Activated T-helper 17 cell treated with anti-CD3 and anti-CD28 coated beads, Interleukin-2, amount 50 U/mL, for 72 hours (primary cell): Measurements from ENCODE around the gene STRA8. TPM values are rescaled to one million over a fixed set of nuclear protein-coding genes. Genes with fewer than 3 reads are reported as not detected.

ENCODE experiments used
- ATAC-seq: fragments of 150-1000 bp; cut with Tn5 transposase; replicated peaks from 2 replicates; pipeline ENCODE4 v1.10.0; 2021; ENCODE audit warnings: mild to moderate bottlenecking, moderate library complexity
- H3K27ac Mint-ChIP-seq: one replicate; pipeline ENCODE4 v1.8.0; 2022; ENCODE audit warnings: mixed read lengths
- H3K27me3 Mint-ChIP-seq: one replicate; pipeline ENCODE4 v1.8.0; 2022; ENCODE audit warnings: mixed read lengths
- H3K36me3 Mint-ChIP-seq: one replicate; pipeline ENCODE4 v1.8.0; 2022; ENCODE audit warnings: low read depth, mild to moderate bottlenecking, mixed read lengths
- H3K4me1 Mint-ChIP-seq: one replicate; pipeline ENCODE4 v1.8.0; 2022; ENCODE audit warnings: mixed read lengths
- H3K4me3 Mint-ChIP-seq: one replicate; pipeline ENCODE4 v1.8.0; 2022; ENCODE audit warnings: mild to moderate bottlenecking, mixed read lengths
- H3K9me3 Mint-ChIP-seq: one replicate; pipeline ENCODE4 v1.8.0; 2022; ENCODE audit warnings: mixed read lengths
- total RNA-seq, 2 donors: library from RNA; stranded (reverse); gene quantifications; one replicate each; pipeline ENCODE4 v1.2.3, GENCODE V29; 2022

Gene STRA8
- total RNA-seq, 2 donors from 2014 or later = not detected

DNA sequence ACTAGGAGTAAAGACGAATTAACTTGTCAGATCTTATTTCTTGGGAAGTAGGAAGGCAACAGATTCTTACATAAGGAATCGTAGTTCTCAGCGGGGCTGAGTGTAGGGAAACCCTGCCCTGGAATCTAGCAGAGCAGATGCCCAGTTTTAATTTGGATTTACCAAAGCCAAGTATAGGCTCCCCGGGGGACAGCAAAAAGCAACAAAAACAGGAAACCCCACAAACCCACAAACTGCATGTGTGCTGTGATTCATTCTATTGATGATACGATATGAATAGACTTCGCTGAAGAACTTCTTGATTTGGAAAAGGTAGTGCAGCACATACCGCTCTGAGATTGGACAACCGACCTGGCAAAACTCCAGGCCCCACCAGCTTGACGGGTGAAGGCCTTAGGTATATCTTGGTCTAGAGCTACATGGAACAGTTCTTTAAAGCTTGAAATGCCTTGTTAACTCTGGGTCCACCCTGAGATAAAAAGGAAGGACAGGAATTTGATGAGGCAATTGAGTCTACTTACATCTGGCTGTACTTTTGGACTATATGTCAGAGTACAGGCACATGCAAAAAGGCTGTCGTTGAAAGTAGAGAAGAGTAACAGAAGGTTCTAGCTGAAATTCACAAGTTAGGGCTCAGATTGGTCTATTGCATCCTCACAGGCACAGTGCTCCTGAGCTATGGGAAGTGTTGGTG, 49.1 kb downstream of the STRA8 start:
- Mint-ChIP-seq H3K9me3 (no peaks in the 10 kb centered on the region), H3K4me1 (peaks cover 13% of the 10 kb centered on the region), H3K27me3 (peaks cover 11% of the 10 kb centered on the region), H3K4me3 (peak overlapping the region; percentile 32), H3K36me3 (no peaks in the 10 kb centered on the region), H3K27ac (peak overlapping the region; percentile 32)
- peak; percentile 74 for ATAC-seq

DNA sequence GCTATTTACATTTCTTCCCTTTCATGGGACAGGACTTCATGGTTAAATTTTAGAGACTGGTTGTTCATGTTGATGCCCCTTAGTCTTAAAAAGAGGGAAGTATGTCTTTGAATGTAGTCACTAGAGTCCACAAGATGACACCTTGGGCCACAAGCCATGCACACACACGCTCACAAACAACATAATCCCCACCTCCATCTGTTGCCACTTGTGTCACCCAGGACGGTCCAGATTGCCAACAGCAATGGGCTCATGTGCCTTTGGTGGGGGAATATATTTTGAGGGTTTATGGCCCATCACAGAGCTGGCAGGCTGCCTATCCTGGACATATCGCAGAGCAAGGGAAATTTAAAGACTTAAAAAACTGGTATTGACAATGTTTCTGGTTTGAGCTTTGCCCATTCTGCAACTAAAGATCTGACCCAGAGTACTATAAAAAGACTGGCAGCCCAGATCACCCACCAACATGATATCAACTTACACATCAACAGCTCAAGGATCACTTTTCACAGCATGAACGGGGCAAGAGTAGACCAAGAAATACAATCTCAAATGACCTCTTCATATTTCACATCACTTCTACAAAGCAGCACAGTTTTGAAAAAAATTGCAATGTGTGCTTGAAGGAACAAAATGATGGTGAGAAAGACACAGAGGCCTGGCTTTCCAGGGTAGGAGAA, 50.5 kb downstream of the STRA8 start:
- Mint-ChIP-seq H3K4me1 (peaks cover 13% of the 10 kb centered on the region), H3K36me3 (no peaks in the 10 kb centered on the region), H3K27me3 (peaks cover 11% of the 10 kb centered on the region), H3K9me3 (no peaks in the 10 kb centered on the region), H3K27ac (no peak overlapping the region), H3K4me3 (no peak overlapping the region)
- no peak for ATAC-seq

- ATAC-seq = no peak
- no peak overlapping the region for H3K27ac Mint-ChIP-seq
- no peaks in the 10 kb centered on the region for H3K9me3 Mint-ChIP-seq
- peaks cover 13% of the 10 kb centered on the region for H3K4me1 Mint-ChIP-seq
- no peak overlapping the region for H3K4me3 Mint-ChIP-seq
- peaks cover 6% of the 10 kb centered on the region for H3K27me3 Mint-ChIP-seq
- no peaks in the 10 kb centered on the region for H3K36me3 Mint-ChIP-seq
These were observed 52.1 kb downstream of the STRA8 start for GRCh38 chr7:135285547-135286233.

- no peaks in the 10 kb centered on the region for H3K27me3 Mint-ChIP-seq
- H3K4me3 Mint-ChIP-seq = no peak overlapping the region
- no peak overlapping the region for H3K27ac Mint-ChIP-seq
- no peak for ATAC-seq
- no peaks in the 10 kb centered on the region for H3K36me3 Mint-ChIP-seq
- H3K9me3 Mint-ChIP-seq = no peaks in the 10 kb centered on the region
- peaks cover 9% of the 10 kb centered on the region for H3K4me1 Mint-ChIP-seq
These were observed 53.2 kb downstream of the STRA8 start for GRCh38 chr7:135286876-135287275.

DNA sequence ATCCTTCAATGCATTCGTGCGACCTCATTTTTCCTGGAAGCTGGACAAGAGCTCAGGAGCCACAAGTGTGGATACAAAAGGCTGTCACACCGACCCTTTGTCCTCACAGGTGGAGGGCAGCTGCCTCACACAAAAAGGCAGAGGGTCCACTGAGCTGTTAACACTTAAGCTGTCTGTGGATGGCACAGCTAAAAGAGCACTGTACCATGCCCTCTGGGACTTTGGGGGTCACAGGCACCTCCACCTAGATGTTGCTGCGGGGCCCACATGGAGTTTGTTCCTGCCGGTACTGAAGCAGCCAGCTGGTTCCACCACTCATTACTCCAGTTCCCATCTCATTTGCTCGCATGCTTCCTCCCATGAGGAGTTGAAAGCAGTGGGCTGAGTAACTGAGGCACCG, 57.0 kb downstream of the STRA8 start:
- no peak for ATAC-seq
- Mint-ChIP-seq H3K4me1 (no peaks in the 10 kb centered on the region), H3K9me3 (no peaks in the 10 kb centered on the region), H3K27me3 (no peaks in the 10 kb centered on the region), H3K36me3 (no peaks in the 10 kb centered on the region), H3K4me3 (no peak overlapping the region), H3K27ac (no peak overlapping the region)

GRCh38 chr7:135291809-135292253, 58.2 kb downstream of the STRA8 start:
- H3K4me3 Mint-ChIP-seq = no peak overlapping the region
- H3K36me3 Mint-ChIP-seq = no peaks in the 10 kb centered on the region
- H3K4me1 Mint-ChIP-seq = no peaks in the 10 kb centered on the region
- no peaks in the 10 kb centered on the region for H3K27me3 Mint-ChIP-seq
- ATAC-seq = peak; percentile 90
- no peak overlapping the region for H3K27ac Mint-ChIP-seq
- H3K9me3 Mint-ChIP-seq = no peaks in the 10 kb centered on the region

- H3K4me3 Mint-ChIP-seq = no peak overlapping the region
- no peak overlapping the region for H3K27ac Mint-ChIP-seq
- H3K36me3 Mint-ChIP-seq = no peaks in the 10 kb centered on the region
- no peak for ATAC-seq
- no peaks in the 10 kb centered on the region for H3K4me1 Mint-ChIP-seq
- no peaks in the 10 kb centered on the region for H3K27me3 Mint-ChIP-seq
- no peaks in the 10 kb centered on the region for H3K9me3 Mint-ChIP-seq
These were observed 65.6 kb downstream of the STRA8 start for GRCh38 chr7:135299235-135299634.

GRCh38 chr7:135300913-135301765, 67.5 kb downstream of the STRA8 start:
- H3K36me3 Mint-ChIP-seq = no peaks in the 10 kb centered on the region
- H3K27ac Mint-ChIP-seq = no peak overlapping the region
- no peak overlapping the region for H3K4me3 Mint-ChIP-seq
- no peaks in the 10 kb centered on the region for H3K27me3 Mint-ChIP-seq
- no peaks in the 10 kb centered on the region for H3K9me3 Mint-ChIP-seq
- no peak for ATAC-seq
- no peaks in the 10 kb centered on the region for H3K4me1 Mint-ChIP-seq

Other genes with a start within 250 kb of the STRA8 start
- 1 to 10 TPM; 1.8 to 2.3 TPM for gene AGBL3, start 247.3 kb upstream of the STRA8 start, total RNA-seq
- 10 to 100 TPM; 11.7 to 16.6 TPM for gene TMEM140, start 85.8 kb upstream of the STRA8 start, total RNA-seq
- 10 to 100 TPM; 26.9 to 30.5 TPM for gene CYREN, start 63.1 kb upstream of the STRA8 start, total RNA-seq
- 1 to 10 TPM; 7.8 to 8.6 TPM for gene WDR91, start 22.3 kb upstream of the STRA8 start, total RNA-seq